Gastrocnemius medialis (tissue), 4 donors: ENCODE results near the gene SMARCA2. TPM values are rescaled to one million over a fixed set of nuclear protein-coding genes. Genes with fewer than 3 reads are reported as not detected.

Source experiments
- ATAC-seq, 2 donors: fragments of 150-250 bp; one replicate each; pipeline ENCODE4 v1.9.1; 2016
- DNase-seq, 2 donors: peaks; one replicate each; pipeline ENCODE4 v3.0.0-alpha.2; 2019
- H3K27ac ChIP-seq, 4 donors: fragments of 200-600 bp; sonication (generic); 1 replicate in 1 of 4; 2 replicates in 3 of 4; pipeline ENCODE4 v1.5.1; 2016 to 2018; ENCODE audit warnings: mild to moderate bottlenecking in 2 of 4, moderate library complexity in 1 of 4
- H3K27me3 ChIP-seq, 3 donors: fragments of 200-600 bp; sonication (generic) in 2 of 3; 1 replicate in 1 of 3; 2 replicates in 2 of 3; pipeline versions ENCODE4 v1.5.1 to v1.6.0; 2016 to 2019; ENCODE audit warnings: mild to moderate bottlenecking in 1 of 3, moderate library complexity in 1 of 3
- H3K36me3 ChIP-seq, 2 donors: fragments of 200-600 bp; sonication (generic) in 1 of 2; one replicate each; pipeline ENCODE4 v1.5.1; 2017 to 2018
- H3K4me1 ChIP-seq, 2 donors: fragments of 200-600 bp; sonication (generic) in 1 of 2; one replicate each; pipeline ENCODE4 v1.5.1; 2016 to 2017; ENCODE audit warnings: mild to moderate bottlenecking in 2 of 2
- H3K4me3 ChIP-seq, 4 donors: fragments of 200-600 bp; sonication (generic) in 3 of 4; 1 replicate in 1 of 4; 2 replicates in 3 of 4; pipeline ENCODE4 v1.5.1; 2016 to 2019; ENCODE audit warnings: mild to moderate bottlenecking in 2 of 4
- H3K9me3 ChIP-seq, 3 donors: fragments of 200-600 bp; sonication (generic) in 2 of 3; 1 replicate in 1 of 3; 2 replicates in 2 of 3; pipeline ENCODE4 v1.5.1; 2016 to 2019
- CTCF ChIP-seq, 5 experiments: fragments of 450-650 bp in 3 of 5; fragments of 200-600 bp in 2 of 5; sonication (generic) in 2 of 5; IDR thresholded peaks in 4 of 5; conservative IDR thresholded peaks in 1 of 5; 1 replicate in 4 of 5; 2 replicates in 1 of 5; pipeline ENCODE4 v1.5.1; 2016 to 2019; ENCODE audit warnings: antibody characterized with exemption in 5 of 5, mild to moderate bottlenecking in 3 of 5, moderate library complexity in 3 of 5
- POLR2A ChIP-seq, 2 donors: fragments of 450-650 bp; IDR thresholded peaks; one replicate each; pipeline ENCODE4 v1.6.1; 2017; ENCODE audit warnings: antibody characterized with exemption in 2 of 2, mild to moderate bottlenecking in 2 of 2, moderate library complexity in 2 of 2
- in situ Hi-C, 4 donors: fragments of 200-750 bp; cut with MboI; loops; one replicate each; pipeline versions ENCODE4 v1.15.0 to v1.8.0; 2017; ENCODE audit warnings: low sequenced_read_pairs in 4 of 4
- intact Hi-C: fragments of 100-400 bp; cut with DNase I; formaldehyde crosslinking; loops from one replicate; pipeline ENCODE4 v1.15.1; 2023; ENCODE audit warnings: low total_unique reads
- total RNA-seq, 4 donors: library from RNA; depleted of rRNA; stranded (reverse); fragments of >200 nt; gene quantifications; one replicate each; pipeline versions ENCODE4 v1.1.0 to v1.2.3, GENCODE V29; 2016

SMARCA2 gene
- total RNA-seq, 4 donors from 2014 or later, result 54.6 to 69.7 (median 63.0) TPM

GRCh38 chr9:2016408-2017330, 1.5 kb downstream of the SMARCA2 start:
- ATAC-seq, result peak; percentile 23 to 30
- no peaks in the 10 kb centered on the region for H3K36me3 ChIP-seq

GRCh38 chr9:2017331-2018161, 2.4 kb downstream of the SMARCA2 start:
- Histone ChIP-seq H3K36me3 (no peaks in the 10 kb centered on the region), H3K27ac (peak overlapping the region; percentile 93 to 99 (median 96)), H3K4me3 (peak overlapping the region; percentile 79 to 96 (median 90)), H3K4me1 (peaks cover 44 to 46% of the 10 kb centered on the region in 2 donors), H3K27me3 (no peaks in the 10 kb centered on the region), H3K9me3 (no peaks in the 10 kb centered on the region)
- intact Hi-C loops (loop anchor here (5.0 to 10.0 kb wide), 3 partner anchors 140 to 607 kb away; partner anchors contain the start of gene VLDLR), in situ Hi-C loops (no loop called here)
- peak; percentile 48 to 72 for TF ChIP-seq POLR2A (IDR thresholded peaks at IDR 0.05)
- TF ChIP-seq CTCF (IDR thresholded peaks at IDR 0.05 in 4 of 5, conservative IDR thresholded peaks at IDR 0.05 in 1 of 5), result peak in 1 of 5 experiments; percentile 2
- peak; percentile 62 to 71 for DNase-seq
- ATAC-seq, result peak; percentile 37 to 41

More at GRCh38 chr9:2016408-2017330, 1.5 kb downstream of the SMARCA2 start:
- peak overlapping the region; percentile 79 to 96 (median 90) for H3K4me3 ChIP-seq
- TF ChIP-seq POLR2A (IDR thresholded peaks at IDR 0.05), result peak; percentile 61 to 73
- peak in 1 of 5 experiments; percentile 14 for TF ChIP-seq CTCF (IDR thresholded peaks at IDR 0.05 in 4 of 5, conservative IDR thresholded peaks at IDR 0.05 in 1 of 5)
- H3K27me3 ChIP-seq, result no peaks in the 10 kb centered on the region
- H3K9me3 ChIP-seq, result no peaks in the 10 kb centered on the region
- in situ Hi-C loops (no loop called here), intact Hi-C loops (loop anchor here (5.0 to 10.0 kb wide), 3 partner anchors 141 to 608 kb away; partner anchors contain the start of gene VLDLR)
- H3K27ac ChIP-seq, result peak overlapping the region; percentile 93 to 99 (median 96)
- peaks cover 36 to 37% of the 10 kb centered on the region in 2 donors for H3K4me1 ChIP-seq
- DNase-seq, result peak; percentile 71 to 73

GRCh38 chr9:2018162-2018643, 3.1 kb downstream of the SMARCA2 start:
- intact Hi-C loops, result loop anchor here (5.0 to 10.0 kb wide), 3 partner anchors 139 to 607 kb away; partner anchors contain the start of gene VLDLR
- in situ Hi-C loops, result no loop called here
- no peaks in the 10 kb centered on the region for H3K36me3 ChIP-seq
- no peaks in the 10 kb centered on the region for H3K9me3 ChIP-seq
- ATAC-seq (no peak), DNase-seq (no peak)
- H3K4me1 ChIP-seq, result peaks cover 50 to 52% of the 10 kb centered on the region in 2 donors
- H3K4me3 ChIP-seq, result peak overlapping the region; percentile 79 to 96 (median 90)
- no peaks in the 10 kb centered on the region for H3K27me3 ChIP-seq
- TF ChIP-seq CTCF (IDR thresholded peaks at IDR 0.05 in 4 of 5, conservative IDR thresholded peaks at IDR 0.05 in 1 of 5), result no peak
- TF ChIP-seq POLR2A (IDR thresholded peaks at IDR 0.05), result no peak
- peak overlapping the region; percentile 93 to 99 (median 96) for H3K27ac ChIP-seq

- no peak for TF ChIP-seq CTCF (IDR thresholded peaks at IDR 0.05 in 4 of 5, conservative IDR thresholded peaks at IDR 0.05 in 1 of 5)
- TF ChIP-seq POLR2A (IDR thresholded peaks at IDR 0.05), result no peak
- H3K4me3 ChIP-seq, result peak overlapping the region; percentile 79 to 96 (median 90)
- no peaks in the 10 kb centered on the region for H3K9me3 ChIP-seq
- no peaks in the 10 kb centered on the region for H3K27me3 ChIP-seq
- peaks cover 57 to 58% of the 10 kb centered on the region in 2 donors for H3K4me1 ChIP-seq
- no peak for ATAC-seq
- peak overlapping the region; percentile 93 to 99 (median 96) for H3K27ac ChIP-seq
- no peaks in the 10 kb centered on the region for H3K36me3 ChIP-seq
- in situ Hi-C loops, result no loop called here
- intact Hi-C loops, result loop anchor here (5.0 to 10.0 kb wide), 3 partner anchors 138 to 606 kb away; partner anchors contain the start of gene VLDLR
- no peak for DNase-seq
Observed at GRCh38 chr9:2018764-2019558, 3.8 kb downstream of the SMARCA2 start.
